ENCODE data around the gene LMOD2.

Gene LMOD2

DNA sequence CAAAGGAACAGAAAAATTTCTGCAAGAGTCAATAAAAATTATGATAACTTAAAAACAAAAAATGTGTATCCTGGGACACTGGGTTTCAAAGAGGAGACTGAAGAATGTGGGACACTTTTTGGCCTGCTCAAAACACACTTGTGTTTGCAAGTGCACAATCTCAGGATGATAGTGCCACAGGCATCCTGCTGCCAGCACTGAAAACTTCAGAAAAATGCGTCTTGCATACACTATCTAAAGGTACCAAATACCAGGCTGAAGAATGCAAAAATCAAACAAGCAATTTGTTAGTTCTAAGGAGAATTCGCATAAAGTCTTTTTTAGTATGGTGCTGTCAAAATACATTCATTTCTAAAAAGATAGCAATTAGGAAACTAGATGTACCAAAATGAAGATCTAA lies 55.0 kb downstream of the LMOD2 start:
- no peak overlapping the region for H3K4me3 ChIP-seq (ENCODE audit: low read length in 2 of 2)
- no peak overlapping the region for H4K8ac ChIP-seq (ENCODE audit: low read depth, low read length)
- H2BK15ac ChIP-seq (ENCODE audit: low read length) = no peak overlapping the region
- no peak overlapping the region for H3K4me2 ChIP-seq (ENCODE audit: insufficient read depth, low read length, poor library complexity, severe bottlenecking)
- no peak overlapping the region for H3K9ac ChIP-seq (ENCODE audit: low read depth, low read length, poor library complexity)
- H4K91ac ChIP-seq (ENCODE audit: low read depth, low read length, poor library complexity) = no peak overlapping the region
- no peak overlapping the region for H3K18ac ChIP-seq (ENCODE audit: low read length)
- no peak overlapping the region for H3K27ac ChIP-seq (replicated peaks; ENCODE audit: low read length)
- H2AFZ ChIP-seq (ENCODE audit: low read length) = no peak overlapping the region
- no peak overlapping the region for H2AK5ac ChIP-seq (ENCODE audit: low read depth, low read length)
- H3K36me3 ChIP-seq (replicated peaks in 1 of 2; ENCODE audit: control insufficient read depth in 2 of 2, insufficient read depth in 2 of 2, low read length in 2 of 2) = peaks cover 5 to 46% of the 10 kb centered on the region in 2 donors
- H3K14ac ChIP-seq (ENCODE audit: low read length) = no peak overlapping the region
- H2BK120ac ChIP-seq (ENCODE audit: low read depth, low read length) = no peak overlapping the region
- WGBS, 2 donors (ENCODE audit: extremely low coverage in 2 of 2, insufficient read length in 2 of 2, insufficient replicate concordance in 1 of 2) = no CpG with 5 or more reads among the region's 2 CpGs
- H3K79me1 ChIP-seq (ENCODE audit: low read depth, low read length) = no peaks in the 10 kb centered on the region
- H3K23ac ChIP-seq (ENCODE audit: low read depth, low read length, poor library complexity) = no peak overlapping the region
- no peak overlapping the region for H3K4ac ChIP-seq (ENCODE audit: low read length)
- peaks cover 0 to 2% of the 10 kb centered on the region in 2 donors for H3K4me1 ChIP-seq (ENCODE audit: control insufficient read depth in 2 of 2, insufficient read depth in 1 of 2, low read depth in 1 of 2, low read length in 2 of 2)
- H3K27me3 ChIP-seq (ENCODE audit: control insufficient read depth in 3 of 3, insufficient read depth in 3 of 3, low read depth in 1 of 3, low read length in 3 of 3) = no peaks in the 10 kb centered on the region
- no peak overlapping the region for H2BK12ac ChIP-seq (ENCODE audit: low read length)
- no peak overlapping the region for H2BK5ac ChIP-seq (ENCODE audit: low read length)
- no peaks in the 10 kb centered on the region for H3K9me3 ChIP-seq (replicated peaks in 1 of 2; ENCODE audit: control insufficient read depth in 2 of 2, insufficient read depth in 1 of 2, low read depth in 1 of 2, low read length in 2 of 2)
- DNase-seq (ENCODE audit: low spot score) = no peak

DNA sequence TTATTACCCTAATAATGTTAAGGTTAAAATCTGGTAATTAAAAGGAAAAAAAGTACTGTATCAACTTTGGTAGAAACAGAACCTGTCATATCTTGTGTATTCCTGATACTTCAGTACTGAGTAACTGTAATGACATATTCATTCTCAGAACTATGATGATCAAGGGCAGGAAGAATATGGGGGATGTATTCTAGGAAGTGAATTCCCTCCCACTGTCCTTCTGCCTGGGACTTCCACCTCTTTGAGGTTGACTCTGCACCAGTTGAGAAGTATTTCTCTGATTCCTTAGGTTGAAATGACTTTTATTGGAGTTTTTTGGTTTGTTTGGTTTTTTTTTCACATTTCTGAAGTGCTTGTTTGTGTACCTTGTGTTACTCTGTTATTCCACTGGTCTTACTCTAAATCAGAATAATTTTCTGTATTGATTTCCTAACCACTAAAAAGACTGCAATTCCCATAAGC lies 56.2 kb downstream of the LMOD2 start:
- Histone ChIP-seq H2BK15ac (ENCODE audit: low read length) (no peak overlapping the region), H3K4me2 (ENCODE audit: insufficient read depth, low read length, poor library complexity, severe bottlenecking) (no peak overlapping the region), H2BK12ac (ENCODE audit: low read length) (no peak overlapping the region), H3K4me1 (ENCODE audit: control insufficient read depth in 2 of 2, insufficient read depth in 1 of 2, low read depth in 1 of 2, low read length in 2 of 2) (peaks cover 0 to 2% of the 10 kb centered on the region in 2 donors), H3K18ac (ENCODE audit: low read length) (no peak overlapping the region), H4K8ac (ENCODE audit: low read depth, low read length) (no peak overlapping the region), H2BK120ac (ENCODE audit: low read depth, low read length) (no peak overlapping the region), H3K9ac (ENCODE audit: low read depth, low read length, poor library complexity) (no peak overlapping the region), H3K79me1 (ENCODE audit: low read depth, low read length) (no peaks in the 10 kb centered on the region), H3K4me3 (ENCODE audit: low read length in 2 of 2) (no peak overlapping the region), H3K23ac (ENCODE audit: low read depth, low read length, poor library complexity) (no peak overlapping the region), H3K4ac (ENCODE audit: low read length) (no peak overlapping the region), H3K9me3 (replicated peaks in 1 of 2; ENCODE audit: control insufficient read depth in 2 of 2, insufficient read depth in 1 of 2, low read depth in 1 of 2, low read length in 2 of 2) (no peaks in the 10 kb centered on the region), H3K27me3 (ENCODE audit: control insufficient read depth in 3 of 3, insufficient read depth in 3 of 3, low read depth in 1 of 3, low read length in 3 of 3) (no peaks in the 10 kb centered on the region), H4K91ac (ENCODE audit: low read depth, low read length, poor library complexity) (no peak overlapping the region), H3K14ac (ENCODE audit: low read length) (no peak overlapping the region), H3K27ac (replicated peaks; ENCODE audit: low read length) (no peak overlapping the region), H2AK5ac (ENCODE audit: low read depth, low read length) (no peak overlapping the region), H3K36me3 (replicated peaks in 1 of 2; ENCODE audit: control insufficient read depth in 2 of 2, insufficient read depth in 2 of 2, low read length in 2 of 2) (peaks cover 5 to 35% of the 10 kb centered on the region in 2 donors), H2AFZ (ENCODE audit: low read length) (no peak overlapping the region), H2BK5ac (ENCODE audit: low read length) (no peak overlapping the region)
- DNase-seq (ENCODE audit: low spot score) = no peak

DNA sequence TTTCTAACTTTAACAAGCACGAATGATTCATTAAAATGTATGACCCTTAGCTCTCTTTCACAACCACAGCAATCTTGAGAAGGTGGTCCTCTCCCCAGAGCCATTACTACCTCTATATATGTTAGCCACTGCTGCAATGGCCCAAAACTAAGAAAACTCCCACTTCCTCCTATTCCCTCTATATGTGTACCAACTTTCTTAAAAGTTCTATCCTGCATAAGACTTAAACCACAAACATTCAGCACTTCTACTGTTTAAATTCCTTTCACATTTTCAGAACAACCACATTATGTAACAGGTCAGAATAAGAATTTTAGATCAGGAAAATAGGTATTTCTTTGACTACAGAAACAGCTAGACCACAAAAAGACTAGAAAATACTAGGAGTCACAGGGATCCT lies 57.0 kb downstream of the LMOD2 start:
- Histone ChIP-seq H2BK12ac (ENCODE audit: low read length) (no peak overlapping the region), H3K4ac (ENCODE audit: low read length) (no peak overlapping the region), H3K18ac (ENCODE audit: low read length) (no peak overlapping the region), H3K4me3 (ENCODE audit: low read length in 2 of 2) (no peak overlapping the region), H3K79me1 (ENCODE audit: low read depth, low read length) (no peaks in the 10 kb centered on the region), H2BK120ac (ENCODE audit: low read depth, low read length) (no peak overlapping the region), H3K36me3 (replicated peaks in 1 of 2; ENCODE audit: control insufficient read depth in 2 of 2, insufficient read depth in 2 of 2, low read length in 2 of 2) (peaks cover 4 to 32% of the 10 kb centered on the region in 2 donors), H2BK15ac (ENCODE audit: low read length) (no peak overlapping the region), H3K27me3 (ENCODE audit: control insufficient read depth in 3 of 3, insufficient read depth in 3 of 3, low read depth in 1 of 3, low read length in 3 of 3) (no peaks in the 10 kb centered on the region), H3K4me2 (ENCODE audit: insufficient read depth, low read length, poor library complexity, severe bottlenecking) (no peak overlapping the region), H2AK5ac (ENCODE audit: low read depth, low read length) (no peak overlapping the region), H3K14ac (ENCODE audit: low read length) (no peak overlapping the region), H4K91ac (ENCODE audit: low read depth, low read length, poor library complexity) (no peak overlapping the region), H3K9ac (ENCODE audit: low read depth, low read length, poor library complexity) (no peak overlapping the region), H2BK5ac (ENCODE audit: low read length) (no peak overlapping the region), H3K4me1 (ENCODE audit: control insufficient read depth in 2 of 2, insufficient read depth in 1 of 2, low read depth in 1 of 2, low read length in 2 of 2) (peaks cover 0 to 2% of the 10 kb centered on the region in 2 donors), H3K23ac (ENCODE audit: low read depth, low read length, poor library complexity) (no peak overlapping the region), H3K27ac (replicated peaks; ENCODE audit: low read length) (no peak overlapping the region), H4K8ac (ENCODE audit: low read depth, low read length) (no peak overlapping the region), H3K9me3 (replicated peaks in 1 of 2; ENCODE audit: control insufficient read depth in 2 of 2, insufficient read depth in 1 of 2, low read depth in 1 of 2, low read length in 2 of 2) (no peaks in the 10 kb centered on the region), H2AFZ (ENCODE audit: low read length) (no peak overlapping the region)
- no CpG with 5 or more reads among the region's 1 CpG for WGBS, 2 donors (ENCODE audit: extremely low coverage in 2 of 2, insufficient read length in 2 of 2, insufficient replicate concordance in 1 of 2)
- no peak for DNase-seq (ENCODE audit: low spot score)
